DMS79 (cell line): ENCODE results near the gene SLC6A17.

ENCODE experiments used
- DNase-seq: peaks from one replicate; lab custom pipeline; 2025; lab: John Stamatoyannopoulos, UW

SLC6A17 gene

GRCh38 chr1:110205156-110205555, 54.9 kb downstream of the SLC6A17 start:
- no peak for DNase-seq

GRCh38 chr1:110205591-110206155, 55.4 kb downstream of the SLC6A17 start:
- no peak for DNase-seq

DNA sequence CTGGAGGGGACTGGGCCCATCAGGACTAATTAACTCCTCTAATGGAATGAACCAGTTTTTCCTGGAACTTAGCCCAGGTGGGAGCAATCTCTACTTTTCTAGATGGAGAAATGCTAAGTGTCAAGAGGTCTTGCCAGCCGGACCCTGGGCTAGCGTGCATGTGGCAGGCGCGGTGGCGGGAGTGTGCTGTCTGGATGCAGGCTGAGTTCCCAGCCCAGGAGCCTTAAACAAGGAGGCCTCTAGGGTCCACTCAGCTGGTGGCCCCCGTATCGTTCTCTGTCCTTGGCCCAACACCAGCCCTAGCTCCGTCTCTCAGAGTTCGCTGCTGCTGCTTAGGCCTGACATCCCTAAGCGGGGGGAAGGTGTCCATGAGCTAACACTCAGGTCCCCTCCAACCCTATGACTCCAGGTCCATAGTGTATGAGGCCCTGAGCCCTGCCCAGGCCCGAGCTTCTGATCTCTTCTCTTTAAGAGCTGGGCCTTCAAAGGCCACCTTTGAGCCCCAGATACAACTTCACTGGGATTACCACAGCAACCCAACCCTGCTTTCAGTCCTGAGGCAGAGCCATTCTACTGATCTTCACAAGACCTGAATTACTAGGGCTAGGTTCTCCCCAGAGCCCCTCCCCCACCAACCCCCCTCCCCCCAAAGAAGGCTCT, 56.1 kb downstream of the SLC6A17 start:
- no peak for DNase-seq

- DNase-seq = peak; percentile 30
These were observed 57.5 kb downstream of the SLC6A17 start for GRCh38 chr1:110207831-110208230.

DNA sequence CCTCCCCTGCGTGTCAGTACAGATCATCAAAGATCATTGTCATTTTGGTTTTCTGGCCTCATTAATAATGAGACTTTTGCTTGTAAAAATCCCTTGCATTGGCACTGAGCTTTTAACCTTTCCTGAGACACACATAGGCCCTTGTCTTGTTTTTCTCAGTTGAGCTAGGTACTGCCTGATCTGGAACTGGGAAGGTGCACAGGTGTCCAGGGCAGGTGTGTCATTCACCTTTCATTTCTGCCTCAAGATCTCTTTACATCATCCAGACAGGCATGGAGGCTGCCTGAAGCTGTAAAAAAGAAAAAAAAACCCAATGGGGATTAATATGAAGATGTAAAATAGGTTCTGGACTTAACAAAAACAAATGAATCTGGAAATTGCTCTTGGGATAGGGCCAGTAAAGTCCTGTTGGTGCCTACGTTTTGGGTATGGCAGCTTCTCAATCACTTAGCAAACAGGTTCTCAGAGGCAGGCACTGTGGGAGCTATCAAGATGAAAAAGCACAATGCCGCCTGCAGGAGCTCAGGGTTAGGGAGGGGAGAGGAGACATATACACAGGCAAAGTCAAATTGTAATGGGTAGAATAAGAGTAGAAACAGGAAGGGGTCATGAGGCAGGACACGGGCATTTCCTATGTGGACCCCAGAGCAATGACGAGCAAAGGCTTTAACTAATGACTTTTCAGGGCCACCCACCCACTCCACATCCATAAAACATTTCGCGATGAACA, 58.8 kb downstream of the SLC6A17 start:
- DNase-seq = no peak

DNA sequence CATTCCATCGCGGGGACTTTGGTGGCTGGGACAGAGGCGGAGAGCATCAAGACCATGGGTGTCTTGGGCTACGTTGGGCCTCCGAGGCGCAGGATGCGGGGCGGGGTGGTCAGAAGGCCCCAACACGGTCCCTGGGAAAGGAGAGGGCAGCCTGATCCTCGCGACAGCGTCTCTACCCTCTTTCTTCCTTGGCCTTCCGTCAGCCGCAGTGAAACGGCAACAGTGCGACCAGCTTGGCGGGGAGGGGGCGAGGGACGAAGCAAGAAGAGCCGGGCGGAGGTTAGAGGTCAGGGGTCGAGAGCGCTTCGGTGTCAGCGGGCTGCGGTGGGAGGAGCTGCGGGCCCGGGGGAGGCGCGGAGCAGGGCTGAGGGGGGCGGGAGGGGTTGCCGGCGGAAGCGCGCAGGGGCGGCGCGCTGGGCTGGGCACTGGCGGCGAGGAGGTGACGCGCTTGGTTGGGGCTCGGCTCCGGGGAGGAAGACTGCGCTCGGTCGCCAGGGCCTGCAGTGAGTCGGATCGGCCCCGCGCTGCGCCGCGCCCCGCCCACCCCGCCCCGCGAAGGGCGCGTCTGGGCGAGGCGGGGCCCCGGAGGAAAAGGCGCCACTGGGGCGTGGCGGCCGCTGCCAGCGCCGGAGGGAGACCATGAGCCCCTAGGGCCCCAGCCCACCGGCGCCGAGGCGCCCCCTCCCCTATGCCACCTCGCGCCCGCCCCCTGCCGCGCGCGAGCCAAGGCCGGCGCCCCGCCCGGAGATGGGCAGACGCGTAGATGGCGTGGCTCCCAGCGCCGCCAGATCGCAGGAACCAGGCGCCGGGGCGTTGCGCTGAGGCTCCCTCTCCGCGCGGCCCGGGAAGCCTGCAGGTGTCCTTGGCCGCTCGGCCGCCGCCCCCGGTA, 59.7 kb downstream of the SLC6A17 start, which contains the start of gene KCNC4:
TSS of gene KCNC4 (plus strand) at position 600 of the 889 bp plus-strand sequence. CDS start 1,186 bp downstream, outside the sequence.
- DNase-seq = peak; percentile 71

- DNase-seq = peak; percentile 15
These were observed 60.6 kb downstream of the SLC6A17 start for GRCh38 chr1:110210604-110211495.

GRCh38 chr1:110211496-110212168, 61.3 kb downstream of the SLC6A17 start:
- no peak for DNase-seq

DNA sequence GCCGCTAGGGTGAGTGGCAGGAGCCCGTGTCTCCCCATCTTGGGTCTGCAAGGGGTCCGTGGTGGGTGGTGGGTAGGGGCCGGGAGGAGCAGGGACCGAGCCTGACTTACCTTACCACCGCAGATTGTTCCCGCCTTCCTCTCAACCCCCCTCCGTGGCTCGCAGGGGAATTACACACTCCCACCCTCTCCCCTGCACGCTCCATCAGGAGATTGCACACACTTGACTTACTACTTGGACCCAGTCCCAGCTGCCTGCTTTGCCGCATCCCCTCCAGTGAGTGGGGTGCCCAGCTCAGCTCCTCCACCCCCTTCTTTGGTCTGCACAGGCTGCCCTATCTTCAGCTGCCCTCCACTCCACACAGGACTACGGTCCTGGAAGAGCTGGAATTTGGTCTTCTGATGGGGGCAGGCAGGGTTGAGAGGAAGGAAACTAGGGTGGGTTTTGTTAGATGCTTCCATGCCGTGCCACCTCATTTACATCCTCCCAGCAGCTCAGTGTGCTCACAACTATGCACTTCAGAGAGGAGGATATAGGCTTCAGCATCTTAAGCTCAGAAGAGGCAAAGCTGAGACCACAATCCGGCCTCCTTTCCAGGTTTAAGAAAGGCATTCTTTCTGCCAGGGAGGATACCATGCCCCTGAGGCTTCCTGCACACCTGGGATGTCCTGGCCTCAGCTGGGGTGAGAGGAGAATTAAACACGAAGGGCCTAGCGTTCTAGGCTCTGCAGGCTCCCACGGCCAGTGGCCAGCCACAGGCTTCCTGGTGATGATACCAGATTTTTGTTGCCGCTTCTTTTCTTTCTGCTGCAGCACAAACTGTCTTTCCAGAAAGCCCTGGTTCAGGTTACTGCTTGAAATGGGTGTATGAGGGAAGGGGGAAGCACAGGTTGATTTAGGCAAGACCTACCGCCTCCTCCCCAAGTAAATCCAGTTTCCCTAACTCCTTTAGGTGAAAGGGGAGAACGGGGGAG, 62.2 kb downstream of the SLC6A17 start:
- peak; percentile 85 for DNase-seq

DNA sequence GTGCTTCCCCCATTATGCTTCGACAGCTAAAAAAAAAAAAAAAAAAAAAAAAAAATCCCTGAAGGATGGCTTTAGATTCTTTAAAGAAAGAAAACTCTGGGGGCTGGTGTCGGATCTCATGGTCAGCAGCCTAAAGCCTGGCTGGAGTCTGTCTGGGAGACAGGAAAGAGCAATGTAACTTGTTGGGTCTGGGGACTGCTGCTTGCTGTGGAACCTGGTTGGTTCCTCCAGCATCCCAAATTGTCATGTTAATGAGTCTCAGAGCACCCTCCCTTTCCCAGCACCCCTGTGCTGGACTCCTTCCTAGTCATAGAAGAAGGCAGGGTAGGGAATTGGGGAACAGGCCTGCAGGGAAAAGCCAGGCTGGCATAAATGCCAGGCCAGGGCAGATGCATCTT, 62.8 kb downstream of the SLC6A17 start:
- no peak for DNase-seq

- DNase-seq = peak; percentile 47
These were observed 64.4 kb downstream of the SLC6A17 start for GRCh38 chr1:110214454-110215404.

- DNase-seq = no peak
These were observed 65.6 kb downstream of the SLC6A17 start for GRCh38 chr1:110215621-110216515.

DNA sequence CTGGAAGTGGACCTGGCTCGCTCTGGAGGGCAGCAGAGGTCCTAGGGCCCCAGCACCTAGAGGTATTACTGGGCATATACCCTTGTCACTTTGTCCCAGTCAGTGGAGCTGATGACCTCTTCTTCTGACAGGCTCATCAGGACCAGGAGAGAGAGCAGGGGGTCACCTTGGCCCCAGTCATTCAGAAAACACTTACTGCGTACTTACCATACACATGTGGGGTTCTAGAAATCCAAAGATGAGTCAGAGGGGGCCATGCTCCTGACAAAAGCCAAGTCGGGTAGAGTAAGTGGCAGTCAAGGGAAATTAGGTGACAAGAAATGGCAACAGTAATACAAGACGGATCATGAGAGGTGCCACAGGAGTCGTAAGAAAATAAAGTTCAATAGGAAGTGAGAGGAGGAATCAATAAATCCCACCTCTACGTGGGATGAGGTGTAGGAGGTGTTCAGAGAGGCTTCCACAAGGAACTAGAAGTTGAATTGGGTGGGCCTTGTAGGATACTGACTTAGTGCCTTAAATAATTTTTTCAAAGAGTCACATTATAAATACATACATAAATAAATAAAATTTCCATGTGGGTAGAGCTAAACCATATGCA, 66.7 kb downstream of the SLC6A17 start:
- no peak for DNase-seq

GRCh38 chr1:110218137-110218536, 67.8 kb downstream of the SLC6A17 start:
- no peak for DNase-seq

- DNase-seq = no peak
These were observed 68.4 kb downstream of the SLC6A17 start for GRCh38 chr1:110218739-110219138.

DNA sequence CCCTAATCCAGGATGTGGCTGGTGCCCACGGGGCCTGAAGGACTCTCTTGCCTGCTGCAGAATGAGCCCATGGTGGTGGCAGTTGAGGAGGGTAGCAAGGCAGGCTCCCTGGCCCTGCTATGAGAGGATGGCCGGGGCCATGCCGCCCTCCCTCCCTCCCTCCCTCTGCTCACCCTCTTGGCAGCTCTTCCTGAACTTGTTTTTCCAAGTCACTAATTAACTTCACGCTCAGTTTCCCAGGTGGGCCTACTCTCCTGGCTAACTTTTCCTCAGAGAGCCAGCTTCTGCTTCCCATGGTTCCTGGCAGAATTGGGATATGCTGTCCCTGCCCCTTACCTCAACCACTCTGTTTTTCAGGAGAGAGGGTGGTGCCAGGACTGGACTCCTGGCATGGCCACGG, 70.0 kb downstream of the SLC6A17 start:
- DNase-seq = no peak

- DNase-seq = no peak
These were observed 70.8 kb downstream of the SLC6A17 start for GRCh38 chr1:110221119-110221518.
